OCI-LY1 (cell line): Measurements from ENCODE around the gene ITGB8.

Source experiments
- H2AFZ ChIP-seq: fragments of 200-600 bp; sonication (generic), shearing (Covaris generic); 2 replicates; pipeline ENCODE4 v1.6.0; 2014; ENCODE audit warnings: antibody characterized with exemption, mild to moderate bottlenecking, low read length
- H3F3A ChIP-seq: fragments of 200-600 bp; sonication (generic), shearing (Covaris generic); 2 replicates; pipeline ENCODE4 v1.6.0; 2014; ENCODE audit warnings: mild to moderate bottlenecking, antibody characterized with exemption, low read length, moderate library complexity; ENCODE audit not compliant: insufficient read depth
- H3K27ac ChIP-seq: fragments of 200-600 bp; sonication (generic); 2 replicates; pipeline ENCODE4 v1.5.1; 2014; ENCODE audit warnings: low read length, mixed run types, mild to moderate bottlenecking, low read depth; ENCODE audit not compliant: poor library complexity, severe bottlenecking
- H3K27me3 ChIP-seq: fragments of 200-600 bp; sonication (generic); 2 replicates; pipeline ENCODE4 v1.6.0; 2014; ENCODE audit warnings: antibody characterized with exemption, mild to moderate bottlenecking, low read length, moderate library complexity; ENCODE audit not compliant: insufficient read depth
- H3K36me3 ChIP-seq: fragments of 200-600 bp; sonication (generic); 2 replicates; pipeline ENCODE4 v1.6.1; 2014; ENCODE audit warnings: mild to moderate bottlenecking, antibody characterized with exemption, low read length, moderate library complexity, mixed read lengths; ENCODE audit not compliant: insufficient read depth
- H3K4me1 ChIP-seq: fragments of 200-600 bp; sonication (generic); 2 replicates; pipeline ENCODE4 v1.5.1; 2014; ENCODE audit warnings: mild to moderate bottlenecking, low read length, moderate library complexity; ENCODE audit not compliant: insufficient read depth, severe bottlenecking
- H3K4me2 ChIP-seq: fragments of 200-600 bp; sonication (generic), shearing (Covaris generic); 2 replicates; pipeline ENCODE4 v1.6.1; 2014; ENCODE audit warnings: low read length
- H3K4me3 ChIP-seq: fragments of 200-600 bp; sonication (generic); 2 replicates; pipeline ENCODE4 v1.5.1; 2014; ENCODE audit warnings: low read length, low read depth, mild to moderate bottlenecking, mixed read lengths; ENCODE audit not compliant: poor library complexity, severe bottlenecking
- H3K79me2 ChIP-seq: fragments of 200-600 bp; shearing (Covaris generic); 2 replicates; pipeline ENCODE4 v1.6.1; 2016; ENCODE audit warnings: mixed run types, low read length, mixed read lengths; ENCODE audit not compliant: insufficient read depth
- H3K9ac ChIP-seq: fragments of 200-600 bp; sonication (generic), shearing (Covaris generic); 2 replicates; pipeline ENCODE4 v1.6.1; 2014; ENCODE audit warnings: mild to moderate bottlenecking, low read length, mixed read lengths
- H3K9me2 ChIP-seq: fragments of 200-600 bp; sonication (generic), shearing (Covaris generic); 2 replicates; pipeline ENCODE4 v1.6.1; 2014; ENCODE audit warnings: low read depth, mild to moderate bottlenecking, low read length, mixed read lengths
- H3K9me3 ChIP-seq: fragments of 200-600 bp; shearing (Covaris generic); 2 replicates; pipeline ENCODE4 v1.6.1; 2014; ENCODE audit warnings: low read length, mixed read lengths
- H4K20me1 ChIP-seq: fragments of 200-600 bp; sonication (generic), shearing (Covaris generic); 2 replicates; pipeline ENCODE4 v1.6.0; 2016; ENCODE audit warnings: mild to moderate bottlenecking, low read length; ENCODE audit not compliant: insufficient read depth
- CTCF ChIP-seq: fragments of 200-600 bp; sonication (generic), shearing (Covaris generic); IDR thresholded peaks from 2 replicates; pipeline ENCODE4 v1.5.1; 2017; ENCODE audit warnings: mild to moderate bottlenecking, antibody characterized with exemption, low read length, moderate library complexity, mixed read lengths
- EZH2 ChIP-seq: fragments of 200-600 bp; sonication (generic), shearing (Covaris generic); IDR thresholded peaks from 2 replicates; pipeline ENCODE4 v1.8.0; 2017; ENCODE audit warnings: borderline replicate concordance, mixed run types, mild to moderate bottlenecking, antibody characterized with exemption, low read length, moderate library complexity, mixed read lengths

ITGB8 gene

GRCh38 chr7:20407585-20408466, 77.1 kb downstream of the ITGB8 start:
- no peak overlapping the region for H3K9ac ChIP-seq
- H2AFZ ChIP-seq: no peak overlapping the region
- no peak overlapping the region for H3K4me2 ChIP-seq

GRCh38 chr7:20408467-20408826, 77.7 kb downstream of the ITGB8 start:
- H3K27ac ChIP-seq: no peak overlapping the region
- no peaks in the 10 kb centered on the region for H3K9me3 ChIP-seq
- no peak overlapping the region for H3K9ac ChIP-seq
- H3K9me2 ChIP-seq: no peaks in the 10 kb centered on the region
- H3K4me3 ChIP-seq: no peak overlapping the region
- TF ChIP-seq EZH2: no peak
- TF ChIP-seq CTCF: no peak
- H4K20me1 ChIP-seq: no peaks in the 10 kb centered on the region
- H3F3A ChIP-seq: no peaks in the 10 kb centered on the region
- H3K4me1 ChIP-seq: no peaks in the 10 kb centered on the region
- H3K27me3 ChIP-seq: no peaks in the 10 kb centered on the region
- H2AFZ ChIP-seq: no peak overlapping the region
- H3K36me3 ChIP-seq: peaks cover 14% of the 10 kb centered on the region; the same call in 1 of the 2 replicates
- H3K4me2 ChIP-seq: no peak overlapping the region
- no peaks in the 10 kb centered on the region for H3K79me2 ChIP-seq

More at GRCh38 chr7:20407585-20408466, 77.1 kb downstream of the ITGB8 start:
- no peaks in the 10 kb centered on the region for H3K27me3 ChIP-seq
- H3K9me2 ChIP-seq: no peaks in the 10 kb centered on the region
- no peaks in the 10 kb centered on the region for H4K20me1 ChIP-seq
- H3K79me2 ChIP-seq: no peaks in the 10 kb centered on the region
- TF ChIP-seq CTCF: no peak
- H3F3A ChIP-seq: no peaks in the 10 kb centered on the region
- H3K27ac ChIP-seq: no peak overlapping the region
- peaks cover 14% of the 10 kb centered on the region; the same call in 1 of the 2 replicates for H3K36me3 ChIP-seq
- H3K9me3 ChIP-seq: no peaks in the 10 kb centered on the region
- no peaks in the 10 kb centered on the region for H3K4me1 ChIP-seq
- H3K4me3 ChIP-seq: no peak overlapping the region

GRCh38 chr7:20409961-20410360, 79.3 kb downstream of the ITGB8 start:
- no peak overlapping the region for H3K9ac ChIP-seq
- no peak overlapping the region for H2AFZ ChIP-seq
- H3K79me2 ChIP-seq: no peaks in the 10 kb centered on the region
- H3K36me3 ChIP-seq: peaks cover 14% of the 10 kb centered on the region; the same call in 1 of the 2 replicates
- no peak overlapping the region for H3K27ac ChIP-seq
- no peaks in the 10 kb centered on the region for H3F3A ChIP-seq
- H3K4me2 ChIP-seq: no peak overlapping the region
- H4K20me1 ChIP-seq: no peaks in the 10 kb centered on the region
- H3K4me3 ChIP-seq: no peak overlapping the region
- no peaks in the 10 kb centered on the region for H3K4me1 ChIP-seq
- TF ChIP-seq EZH2: no peak
- TF ChIP-seq CTCF: no peak
- no peaks in the 10 kb centered on the region for H3K9me2 ChIP-seq
- no peaks in the 10 kb centered on the region for H3K9me3 ChIP-seq
- H3K27me3 ChIP-seq: no peaks in the 10 kb centered on the region
